GM19395 (cell line): ENCODE data around the gene RANBP1.
"Not testable (repeated sequence)": the region's sequence is repeated elsewhere in the genome, so short reads cannot be mapped to it uniquely, and the experiment has no call there.

Experiments
- ATAC-seq: cut with Tn5 transposase; IDR thresholded peaks from one replicate; pipeline ENCODE4 v1.9.1; 2021; ENCODE audit warnings: mild to moderate bottlenecking, moderate library complexity; ENCODE audit not compliant: unreplicated experiment

Gene RANBP1

GRCh38 chr22:20115691-20116375 is at the start of gene RANBP1:
TSS of gene RANBP1 (plus strand) at chr22:20116104. CDS start at chr22:20116185, 81 bp downstream.
- no peak for ATAC-seq

GRCh38 chr22:20066617-20067383 is 49.1 kb upstream of the RANBP1 start:
- ATAC-seq: no peak

GRCh38 chr22:20067384-20067682 is 48.6 kb upstream of the RANBP1 start:
- not testable (repeated sequence) for ATAC-seq

GRCh38 chr22:20068640-20069039 is 47.3 kb upstream of the RANBP1 start:
- ATAC-seq: no peak

- ATAC-seq: no peak
These were observed 46.4 kb upstream of the RANBP1 start for GRCh38 chr22:20069331-20070042.

GRCh38 chr22:20071524-20071972 is 44.4 kb upstream of the RANBP1 start:
- no peak for ATAC-seq

GRCh38 chr22:20076627-20077172 is 39.2 kb upstream of the RANBP1 start:
- ATAC-seq: no peak

GRCh38 chr22:20079745-20080444 is 36.0 kb upstream of the RANBP1 start, which contains the start of gene DGCR8:
TSS of gene DGCR8 (plus strand) at chr22:20080241. CDS start at chr22:20085964, 5,723 bp downstream.
- ATAC-seq: peak; percentile 71

- ATAC-seq: peak; percentile 65
These were observed 35.5 kb upstream of the RANBP1 start for GRCh38 chr22:20080445-20080775.

GRCh38 chr22:20080776-20081654 is 34.9 kb upstream of the RANBP1 start:
- no peak for ATAC-seq

- ATAC-seq: no peak
These were observed 32.6 kb upstream of the RANBP1 start for GRCh38 chr22:20083157-20083890.

- ATAC-seq: no peak
These were observed 31.9 kb upstream of the RANBP1 start for GRCh38 chr22:20083891-20084546.

GRCh38 chr22:20084547-20085413 is 31.1 kb upstream of the RANBP1 start:
- ATAC-seq: no peak

- ATAC-seq: no peak
These were observed 30.3 kb upstream of the RANBP1 start for GRCh38 chr22:20085651-20086050.

- no peak for ATAC-seq
These were observed 29.8 kb upstream of the RANBP1 start for GRCh38 chr22:20086101-20086599.

- no peak for ATAC-seq
These were observed 29.1 kb upstream of the RANBP1 start for GRCh38 chr22:20086763-20087162.
